RWPE2 (cell line): ENCODE measurements around the gene SEMA5B.

Experiments
- ATAC-seq: fragments of 200-7000 bp; cut with Tn5 transposase; 3 replicates; pipeline ENCODE4 v1.9.1; 2021; ENCODE audit warnings: low read depth
- DNase-seq: peaks from one replicate; pipeline ENCODE4 v3.0.0-alpha.2; 2020; ENCODE audit warnings: low spot score
- H3K27ac ChIP-seq: fragments of 450-650 bp; 2 replicates; pipeline ENCODE4 v1.5.1; 2017; ENCODE audit warnings: mild to moderate bottlenecking; ENCODE audit not compliant: poor library complexity, severe bottlenecking
- H3K27me3 ChIP-seq: fragments of 250-450 bp; sonication (Bioruptor Pico); 2 replicates; pipeline ENCODE4 v1.5.1; 2021; ENCODE audit warnings: mild to moderate bottlenecking, moderate library complexity; ENCODE audit not compliant: insufficient read depth, poor library complexity, severe bottlenecking
- H3K36me3 ChIP-seq: fragments of 250-450 bp; sonication (Bioruptor Pico); 2 replicates; pipeline ENCODE4 v1.5.1; 2020; ENCODE audit warnings: low read depth, mild to moderate bottlenecking, moderate library complexity
- H3K4me1 ChIP-seq: fragments of 250-450 bp; sonication (Bioruptor Pico); 2 replicates; pipeline ENCODE4 v1.5.1; 2021; ENCODE audit warnings: mild to moderate bottlenecking, moderate library complexity; ENCODE audit not compliant: insufficient read depth, poor library complexity, severe bottlenecking
- H3K4me3 ChIP-seq: fragments of 250-450 bp; sonication (Bioruptor Pico); 2 replicates; pipeline ENCODE4 v1.5.1; 2021; ENCODE audit warnings: mild to moderate bottlenecking, moderate library complexity; ENCODE audit not compliant: severe bottlenecking
- H3K9me3 ChIP-seq: fragments of 250-450 bp; sonication (Bioruptor Pico); 2 replicates; pipeline ENCODE4 v1.5.1; 2021; ENCODE audit warnings: mild to moderate bottlenecking, moderate library complexity; ENCODE audit not compliant: severe bottlenecking
- CTCF ChIP-seq: fragments of 450-650 bp; IDR thresholded peaks from one replicate; pipeline ENCODE4 v1.5.1; 2017; ENCODE audit warnings: mild to moderate bottlenecking, moderate library complexity; ENCODE audit not compliant: poor library complexity, severe bottlenecking

SEMA5B gene

GRCh38 chr3:122959339-122959738, 68.2 kb downstream of the SEMA5B start:
- H3K36me3 ChIP-seq: no peaks in the 10 kb centered on the region
- H3K4me3 ChIP-seq: no peak overlapping the region
- no peak overlapping the region for H3K27ac ChIP-seq
- ATAC-seq (no peak), DNase-seq (no peak)
- H3K9me3 ChIP-seq: no peaks in the 10 kb centered on the region
- no peaks in the 10 kb centered on the region for H3K4me1 ChIP-seq
- TF ChIP-seq CTCF: no peak
- no peaks in the 10 kb centered on the region for H3K27me3 ChIP-seq

- DNase-seq (no peak), ATAC-seq (no peak)
- H3K27ac ChIP-seq: no peak overlapping the region
- no peaks in the 10 kb centered on the region for H3K4me1 ChIP-seq
- H3K36me3 ChIP-seq: no peaks in the 10 kb centered on the region
- H3K4me3 ChIP-seq: no peak overlapping the region
- TF ChIP-seq CTCF: no peak
- no peaks in the 10 kb centered on the region for H3K27me3 ChIP-seq
- H3K9me3 ChIP-seq: no peaks in the 10 kb centered on the region
Observed at GRCh38 chr3:122957707-122958689, 69.6 kb downstream of the SEMA5B start.

DNA sequence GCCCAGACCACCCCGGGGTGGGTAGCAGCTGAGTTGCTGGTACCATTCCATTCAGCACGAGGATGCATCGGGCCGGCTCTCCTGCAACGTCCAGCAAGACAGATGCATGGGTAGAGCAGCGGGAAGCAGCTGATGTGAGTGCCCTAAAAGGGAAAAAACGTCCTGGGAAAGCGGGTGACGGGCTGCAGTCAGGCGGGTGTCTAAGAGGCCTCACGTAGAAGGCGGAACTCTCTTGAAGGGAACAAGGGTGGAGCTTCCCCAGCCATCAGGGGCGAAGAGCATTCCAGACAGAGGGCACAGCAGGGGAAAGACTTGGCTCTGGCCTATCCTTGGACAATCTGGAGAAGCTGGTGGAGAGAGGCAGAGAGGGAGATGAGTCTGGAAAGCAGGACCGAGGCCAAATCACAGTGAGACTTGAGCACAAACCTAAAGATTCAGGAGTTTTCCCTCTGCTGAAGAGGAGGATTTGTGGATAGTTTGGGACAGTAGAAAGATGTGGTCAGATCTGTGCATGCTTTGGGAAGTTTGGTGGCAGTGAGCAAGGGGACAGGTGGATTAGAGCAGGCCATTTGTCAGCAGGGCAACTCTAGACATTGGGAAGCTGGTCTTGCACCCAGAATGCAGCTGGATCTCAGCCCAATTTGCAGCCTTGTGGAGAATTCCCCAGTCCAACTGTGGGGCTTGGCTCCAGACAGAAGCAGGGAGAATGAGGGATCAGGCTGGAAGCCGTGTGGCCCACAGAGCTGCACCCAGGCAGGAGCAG, 70.7 kb downstream of the SEMA5B start:
- Histone ChIP-seq H3K4me3 (no peak overlapping the region), H3K4me1 (peaks cover 3% of the 10 kb centered on the region), H3K9me3 (no peaks in the 10 kb centered on the region), H3K27ac (no peak overlapping the region), H3K27me3 (no peaks in the 10 kb centered on the region), H3K36me3 (no peaks in the 10 kb centered on the region)
- ATAC-seq (no peak), DNase-seq (no peak)
- no peak for TF ChIP-seq CTCF

GRCh38 chr3:122955916-122956692, 71.5 kb downstream of the SEMA5B start:
- Histone ChIP-seq H3K4me3 (no peak overlapping the region), H3K27ac (no peak overlapping the region), H3K36me3 (no peaks in the 10 kb centered on the region), H3K9me3 (no peaks in the 10 kb centered on the region), H3K4me1 (peaks cover 3% of the 10 kb centered on the region), H3K27me3 (no peaks in the 10 kb centered on the region)
- TF ChIP-seq CTCF: no peak
- ATAC-seq (no peak), DNase-seq (no peak)
